ENCODE measurements around the gene IGFBP2. TPM values are rescaled to one million over a fixed set of nuclear protein-coding genes. Genes with fewer than 3 reads are reported as not detected.

Gene IGFBP2
- total RNA-seq, 1 donor from 2014 or later, result 2,855 TPM

- Mint-ChIP-seq H3K9me3 (ENCODE audit: unreplicated experiment) (no peaks in the 10 kb centered on the region), H3K4me1 (ENCODE audit: unreplicated experiment) (peaks cover 95% of the 10 kb centered on the region), H3K27me3 (ENCODE audit: unreplicated experiment) (no peaks in the 10 kb centered on the region), H3K36me3 (ENCODE audit: unreplicated experiment) (peaks cover 50% of the 10 kb centered on the region), H3K27ac (ENCODE audit: unreplicated experiment) (peak overlapping the region; percentile 95), H3K4me3 (ENCODE audit: unreplicated experiment) (no peak overlapping the region)
- no peak for TF ChIP-seq CTCF (IDR thresholded peaks at IDR 0.05)
- no peak for DNase-seq (ENCODE audit: extremely low spot score, unreplicated experiment)
These were observed 21.4 kb downstream of the IGFBP2 start for GRCh38 chr2:216654528-216655052.

DNA sequence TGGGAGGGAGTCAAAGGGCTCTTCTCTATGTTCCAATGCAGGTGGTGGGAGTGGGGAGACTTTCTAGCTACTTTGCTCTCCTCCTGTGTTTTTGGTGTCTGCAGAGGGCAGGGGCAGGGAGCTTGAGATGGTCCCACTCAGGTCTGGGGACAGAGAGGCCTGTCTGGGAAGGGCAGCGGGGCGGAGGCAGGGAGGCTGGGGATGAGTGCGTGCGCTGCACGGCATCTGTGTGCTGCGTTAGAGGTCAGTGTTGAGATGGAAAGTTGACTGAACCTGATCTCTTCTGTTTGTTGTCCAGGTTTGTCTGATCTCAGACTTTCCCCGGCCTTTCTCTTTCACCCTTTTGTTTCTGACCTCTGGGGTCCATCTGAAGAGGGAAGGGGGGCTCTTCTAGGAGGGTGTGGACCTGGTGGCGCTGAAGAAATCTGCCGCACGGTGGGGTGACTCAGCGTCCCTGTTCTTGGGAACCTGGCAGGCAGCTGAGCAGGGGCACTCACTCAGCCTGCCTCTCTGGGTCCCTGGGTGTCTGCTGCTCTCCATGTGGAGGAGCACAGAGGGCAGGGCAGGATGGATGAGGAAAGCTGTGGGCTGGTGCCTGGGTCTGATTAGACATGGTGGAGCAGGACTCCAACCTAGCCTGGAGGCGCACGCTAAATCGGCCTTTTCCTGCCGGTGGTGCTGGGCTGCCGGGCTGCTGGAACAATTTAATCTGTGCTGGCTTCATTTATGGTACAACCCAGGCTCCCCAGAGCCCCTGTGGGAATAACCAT is 24.1 kb downstream of the IGFBP2 start:
- Mint-ChIP-seq H3K9me3 (ENCODE audit: unreplicated experiment) (no peaks in the 10 kb centered on the region), H3K4me3 (ENCODE audit: unreplicated experiment) (peak overlapping the region; percentile 44), H3K4me1 (ENCODE audit: unreplicated experiment) (peaks cover 85% of the 10 kb centered on the region), H3K27me3 (ENCODE audit: unreplicated experiment) (no peaks in the 10 kb centered on the region), H3K36me3 (ENCODE audit: unreplicated experiment) (peaks cover 67% of the 10 kb centered on the region), H3K27ac (ENCODE audit: unreplicated experiment) (peak overlapping the region; percentile 95)
- no peak for TF ChIP-seq CTCF (IDR thresholded peaks at IDR 0.05)
- DNase-seq (ENCODE audit: extremely low spot score, unreplicated experiment), result no peak

DNA sequence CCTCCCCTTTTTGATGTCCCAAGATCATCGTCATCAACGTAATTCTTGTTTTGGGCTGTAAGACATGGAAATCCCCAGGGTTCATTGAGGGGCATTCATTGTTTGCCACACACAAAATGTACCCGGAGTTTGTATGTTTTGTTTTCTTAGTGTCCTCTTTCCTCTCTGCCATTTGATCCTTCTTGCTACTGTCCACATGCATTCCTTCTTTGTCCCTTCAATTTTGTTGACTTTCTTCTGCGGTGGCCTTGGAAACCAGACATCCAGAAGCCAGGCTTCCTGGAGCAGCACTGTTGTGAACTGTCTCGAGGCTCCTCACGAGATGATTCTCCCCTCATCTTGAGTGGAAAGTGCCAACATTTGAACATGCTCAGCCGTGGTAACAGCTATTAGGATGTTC is 24.8 kb downstream of the IGFBP2 start:
- Mint-ChIP-seq H3K4me3 (ENCODE audit: unreplicated experiment) (peak overlapping the region; percentile 44), H3K27me3 (ENCODE audit: unreplicated experiment) (no peaks in the 10 kb centered on the region), H3K9me3 (ENCODE audit: unreplicated experiment) (no peaks in the 10 kb centered on the region), H3K4me1 (ENCODE audit: unreplicated experiment) (peaks cover 78% of the 10 kb centered on the region), H3K36me3 (ENCODE audit: unreplicated experiment) (peaks cover 65% of the 10 kb centered on the region), H3K27ac (ENCODE audit: unreplicated experiment) (peak overlapping the region; percentile 95)
- DNase-seq (ENCODE audit: extremely low spot score, unreplicated experiment), result no peak
- TF ChIP-seq CTCF (IDR thresholded peaks at IDR 0.05), result no peak

GRCh38 chr2:216658757-216659156 is 25.5 kb downstream of the IGFBP2 start:
- H3K9me3 Mint-ChIP-seq (ENCODE audit: unreplicated experiment), result no peaks in the 10 kb centered on the region
- no peaks in the 10 kb centered on the region for H3K27me3 Mint-ChIP-seq (ENCODE audit: unreplicated experiment)
- no peak for DNase-seq (ENCODE audit: extremely low spot score, unreplicated experiment)
- no peak overlapping the region for H3K4me3 Mint-ChIP-seq (ENCODE audit: unreplicated experiment)
- TF ChIP-seq CTCF (IDR thresholded peaks at IDR 0.05), result no peak
- peaks cover 74% of the 10 kb centered on the region for H3K4me1 Mint-ChIP-seq (ENCODE audit: unreplicated experiment)
- H3K27ac Mint-ChIP-seq (ENCODE audit: unreplicated experiment), result peak overlapping the region; percentile 95
- H3K36me3 Mint-ChIP-seq (ENCODE audit: unreplicated experiment), result peaks cover 71% of the 10 kb centered on the region

DNA sequence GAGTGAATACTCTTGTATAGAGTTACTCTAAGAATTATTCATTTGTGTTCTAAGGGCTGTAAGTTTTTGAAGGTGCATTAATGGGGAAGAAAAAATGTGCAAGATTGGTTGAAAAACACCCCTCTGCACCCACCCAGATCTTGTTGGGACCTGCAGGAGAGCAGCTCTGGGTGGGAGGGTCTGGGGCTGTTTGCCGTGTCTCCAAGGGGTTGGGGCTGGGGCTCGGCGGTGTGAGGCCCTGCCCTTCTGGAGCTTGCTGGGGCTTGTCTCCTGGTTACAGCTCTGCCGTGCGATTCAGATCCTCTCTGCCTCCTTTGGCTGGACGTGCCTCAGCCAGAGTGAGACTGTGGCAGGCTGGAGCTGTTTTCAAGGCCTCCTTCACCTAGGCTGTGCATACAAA is 26.1 kb downstream of the IGFBP2 start:
- peak overlapping the region; percentile 95 for H3K27ac Mint-ChIP-seq (ENCODE audit: unreplicated experiment)
- no peaks in the 10 kb centered on the region for H3K27me3 Mint-ChIP-seq (ENCODE audit: unreplicated experiment)
- peaks cover 74% of the 10 kb centered on the region for H3K4me1 Mint-ChIP-seq (ENCODE audit: unreplicated experiment)
- no peaks in the 10 kb centered on the region for H3K9me3 Mint-ChIP-seq (ENCODE audit: unreplicated experiment)
- H3K36me3 Mint-ChIP-seq (ENCODE audit: unreplicated experiment), result peaks cover 77% of the 10 kb centered on the region
- no peak for DNase-seq (ENCODE audit: extremely low spot score, unreplicated experiment)
- no peak for TF ChIP-seq CTCF (IDR thresholded peaks at IDR 0.05)
- H3K4me3 Mint-ChIP-seq (ENCODE audit: unreplicated experiment), result no peak overlapping the region

All from osteocyte (in vitro differentiated cells).